ENCODE results near the gene SNAP29. TPM values are rescaled to one million over a fixed set of nuclear protein-coding genes. Genes with fewer than 3 reads are reported as not detected.

Gene SNAP29
- total and polyA plus RNA-seq, 4 donors: 10.5 to 26.2 (median 16.3) TPM

GRCh38 chr22:20852503-20852902 lies 6.3 kb upstream of the SNAP29 start:
- 79% methylated on average over 6 of the region's 6 CpGs for WGBS

GRCh38 chr22:20853236-20853660 lies 5.6 kb upstream of the SNAP29 start:
- H3K4me1 ChIP-seq (ENCODE audit: control insufficient read depth in 4 of 4, insufficient read depth in 4 of 4, low read length in 3 of 4): peaks cover 0 to 23% (median 16%) of the 10 kb centered on the region in 4 donors
- no peak overlapping the region for H3K9ac ChIP-seq (ENCODE audit: low read depth in 1 of 2, low read length in 2 of 2)
- WGBS: 93% methylated on average over 3 of the region's 3 CpGs
- DNase-seq (ENCODE audit: low spot score): no peak
- no peak overlapping the region for H3K4me3 ChIP-seq (ENCODE audit: low read depth in 1 of 3, low read length in 3 of 3)
- no peaks in the 10 kb centered on the region for H3K9me3 ChIP-seq (ENCODE audit: control insufficient read depth in 4 of 4, low read length in 3 of 4)
- TF ChIP-seq NR2F2 (IDR thresholded peaks at IDR 0.05) (no peak), RAD21 (IDR thresholded peaks at IDR 0.05) (no peak), REST (IDR thresholded peaks at IDR 0.05) (no peak), EGR1 (IDR thresholded peaks at IDR 0.05; ENCODE audit: low read depth in 2 of 2) (no peak), TAF1 (conservative IDR thresholded peaks at IDR 0.05) (no peak), GABPA (IDR thresholded peaks at IDR 0.05 in 1 of 2, conservative IDR thresholded peaks at IDR 0.05 in 1 of 2) (no peak), HNF4A (conservative IDR thresholded peaks at IDR 0.05) (no peak), CTCF (IDR thresholded peaks at IDR 0.05; ENCODE audit: low read depth, low read length, missing input control) (no peak), ATF3 (IDR thresholded peaks at IDR 0.05) (no peak), MAX (IDR thresholded peaks at IDR 0.05) (no peak), RXRA (IDR thresholded peaks at IDR 0.05) (no peak), JUND (IDR thresholded peaks at IDR 0.05) (no peak), SP1 (IDR thresholded peaks at IDR 0.05) (no peak), HNF4G (IDR thresholded peaks at IDR 0.05) (no peak)
- no peak overlapping the region for H3K27ac ChIP-seq (ENCODE audit: low read depth in 1 of 2, low read length in 2 of 2)
- no peaks in the 10 kb centered on the region for H3K27me3 ChIP-seq (ENCODE audit: control insufficient read depth in 4 of 4, insufficient read depth in 4 of 4, low read length in 3 of 4)
- H3K36me3 ChIP-seq (ENCODE audit: control insufficient read depth in 4 of 4, insufficient read depth in 3 of 4, low read depth in 1 of 4, low read length in 3 of 4): no peaks in the 10 kb centered on the region

More at GRCh38 chr22:20852503-20852902, 6.3 kb upstream of the SNAP29 start:
- no peaks in the 10 kb centered on the region for H3K9me3 ChIP-seq (ENCODE audit: control insufficient read depth in 4 of 4, low read length in 3 of 4)
- no peak overlapping the region for H3K9ac ChIP-seq (ENCODE audit: low read depth in 1 of 2, low read length in 2 of 2)
- no peak for DNase-seq (ENCODE audit: low spot score)
- no peak overlapping the region for H3K27ac ChIP-seq (ENCODE audit: low read depth in 1 of 2, low read length in 2 of 2)
- H3K4me3 ChIP-seq (ENCODE audit: low read depth in 1 of 3, low read length in 3 of 3): no peak overlapping the region
- no peaks in the 10 kb centered on the region for H3K27me3 ChIP-seq (ENCODE audit: control insufficient read depth in 4 of 4, insufficient read depth in 4 of 4, low read length in 3 of 4)
- TF ChIP-seq YY1 (IDR thresholded peaks at IDR 0.05) (no peak), FOXA2 (IDR thresholded peaks at IDR 0.05) (no peak), SP1 (IDR thresholded peaks at IDR 0.05) (no peak), CTCF (IDR thresholded peaks at IDR 0.05; ENCODE audit: low read depth, low read length, missing input control) (no peak), HNF4G (IDR thresholded peaks at IDR 0.05) (no peak)
- no peaks in the 10 kb centered on the region for H3K36me3 ChIP-seq (ENCODE audit: control insufficient read depth in 4 of 4, insufficient read depth in 3 of 4, low read depth in 1 of 4, low read length in 3 of 4)
- H3K4me1 ChIP-seq (ENCODE audit: control insufficient read depth in 4 of 4, insufficient read depth in 4 of 4, low read length in 3 of 4): peaks cover 0 to 18% (median 12%) of the 10 kb centered on the region in 4 donors

Data from liver (tissue), 9 donors.